Mesendoderm (in vitro differentiated cells): ENCODE results near the gene GVQW3.
"Not testable (repeated sequence)": the region's sequence is repeated elsewhere in the genome, so short reads cannot be mapped to it uniquely, and the experiment has no call there.

Source experiments
- DNase-seq: peaks from one replicate; pipeline ENCODE4 v3.0.0; 2013
- H2AK5ac ChIP-seq: 2 replicates; pipeline ENCODE4 v1.6.1; 2013; ENCODE audit warnings: low read length, inconsistent platforms
- H2BK120ac ChIP-seq: 2 replicates; pipeline ENCODE4 v1.6.1; 2013; ENCODE audit warnings: low read depth, mild to moderate bottlenecking, low read length, moderate library complexity, mixed read lengths
- H2BK15ac ChIP-seq: replicated peaks from 2 replicates; pipeline ENCODE4 v1.6.1; 2013; ENCODE audit warnings: low read depth, mild to moderate bottlenecking, moderate library complexity
- H2BK5ac ChIP-seq: 2 replicates; pipeline ENCODE4 v1.6.1; 2013; ENCODE audit warnings: low read length, inconsistent platforms
- H3K18ac ChIP-seq: 2 replicates; pipeline ENCODE4 v1.6.1; 2013; ENCODE audit warnings: mild to moderate bottlenecking, low read length, mixed read lengths
- H3K23ac ChIP-seq: one replicate; pipeline ENCODE4 v1.6.1; 2013; ENCODE audit warnings: low read length
- H3K27ac ChIP-seq: 2 replicates; pipeline ENCODE4 v1.5.1; 2013; ENCODE audit warnings: low read depth, mild to moderate bottlenecking, inconsistent platforms, low read length, moderate library complexity
- H3K27me3 ChIP-seq: 2 replicates; pipeline ENCODE4 v1.6.1; 2013; ENCODE audit warnings: low read length, control low read depth, mild to moderate bottlenecking, inconsistent platforms; ENCODE audit not compliant: insufficient read depth, poor library complexity
- H3K36me3 ChIP-seq: 2 replicates; pipeline ENCODE4 v1.6.1; 2013; ENCODE audit warnings: low read length, inconsistent platforms; ENCODE audit not compliant: control insufficient read depth, insufficient read depth
- H3K4ac ChIP-seq: one replicate; pipeline ENCODE4 v1.6.1; 2013; ENCODE audit warnings: low read depth, mild to moderate bottlenecking, low read length, moderate library complexity
- H3K4me1 ChIP-seq: 2 replicates; pipeline ENCODE4 v1.6.1; 2013; ENCODE audit warnings: low read depth, low read length, inconsistent platforms; ENCODE audit not compliant: control insufficient read depth
- H3K4me2 ChIP-seq: 2 replicates; pipeline ENCODE4 v1.6.1; 2013; ENCODE audit warnings: low read length
- H3K4me3 ChIP-seq: 2 replicates; pipeline ENCODE4 v1.5.1; 2013; ENCODE audit warnings: mild to moderate bottlenecking, low read length
- H3K56ac ChIP-seq: one replicate; pipeline ENCODE4 v1.6.1; 2013; ENCODE audit warnings: low read length
- H3K79me1 ChIP-seq: 2 replicates; pipeline ENCODE4 v1.6.1; 2013; ENCODE audit warnings: low read length, inconsistent platforms
- H3K79me2 ChIP-seq: 2 replicates; pipeline ENCODE4 v1.6.1; 2013; ENCODE audit warnings: mild to moderate bottlenecking, low read length; ENCODE audit not compliant: control insufficient read depth, insufficient read depth
- H3K9ac ChIP-seq: 2 replicates; pipeline ENCODE4 v1.6.1; 2013; ENCODE audit warnings: low read length, inconsistent platforms
- H4K5ac ChIP-seq: one replicate; pipeline ENCODE4 v1.6.1; 2013; ENCODE audit warnings: low read length
- H4K8ac ChIP-seq: one replicate; pipeline ENCODE4 v1.6.1; 2013; ENCODE audit warnings: low read depth, mild to moderate bottlenecking, control low read depth, low read length, moderate library complexity
- WGBS: extraction: QIAGEN DNeasy Blood & Tissue Kit; methylation state at CpG from one replicate; pipeline ENCODE4 v1.1.7; 2013; ENCODE audit warnings: low lambda C conversion rate, missing lambda C conversion rate; ENCODE audit not compliant: insufficient coverage; ENCODE audit errors: extremely low coverage; 5-methylcytosine and 5-hydroxymethylcytosine counted together

The GVQW3 gene

DNA sequence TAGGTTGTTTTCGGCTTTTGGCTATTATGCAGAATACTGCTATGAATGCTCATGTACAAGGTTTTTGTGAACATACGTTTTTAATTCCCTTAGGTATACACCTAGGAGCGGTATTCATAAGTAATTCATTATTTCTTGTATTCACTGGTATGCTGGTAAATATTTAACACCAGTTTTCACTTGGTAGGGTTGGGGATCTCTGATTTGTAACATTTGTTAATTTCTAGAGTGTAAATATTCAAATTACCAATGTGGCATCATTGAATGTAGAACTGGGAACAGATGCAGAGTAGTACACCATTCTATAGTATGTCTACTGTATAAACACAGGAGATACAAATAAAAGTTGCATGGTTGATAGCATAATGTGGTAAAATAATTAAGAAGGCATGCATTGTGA, 16.3 kb downstream of the GVQW3 start:
- Histone ChIP-seq H2BK120ac (no peak overlapping the region), H4K5ac (no peak overlapping the region), H3K4ac (no peak overlapping the region), H3K4me3 (no peak overlapping the region), H3K79me1 (no peaks in the 10 kb centered on the region), H3K9ac (no peak overlapping the region), H3K18ac (no peak overlapping the region), H3K23ac (no peak overlapping the region), H3K36me3 (no peaks in the 10 kb centered on the region), H3K4me2 (no peak overlapping the region), H3K79me2 (no peaks in the 10 kb centered on the region), H2AK5ac (no peak overlapping the region), H3K27ac (no peak overlapping the region), H2BK15ac (no peak overlapping the region), H2BK5ac (no peak overlapping the region), H4K8ac (no peak overlapping the region), H3K27me3 (no peaks in the 10 kb centered on the region), H3K56ac (no peak overlapping the region), H3K4me1 (no peaks in the 10 kb centered on the region)
- no CpG with 5 or more reads among the region's 3 CpGs for WGBS
- DNase-seq = no peak

DNA sequence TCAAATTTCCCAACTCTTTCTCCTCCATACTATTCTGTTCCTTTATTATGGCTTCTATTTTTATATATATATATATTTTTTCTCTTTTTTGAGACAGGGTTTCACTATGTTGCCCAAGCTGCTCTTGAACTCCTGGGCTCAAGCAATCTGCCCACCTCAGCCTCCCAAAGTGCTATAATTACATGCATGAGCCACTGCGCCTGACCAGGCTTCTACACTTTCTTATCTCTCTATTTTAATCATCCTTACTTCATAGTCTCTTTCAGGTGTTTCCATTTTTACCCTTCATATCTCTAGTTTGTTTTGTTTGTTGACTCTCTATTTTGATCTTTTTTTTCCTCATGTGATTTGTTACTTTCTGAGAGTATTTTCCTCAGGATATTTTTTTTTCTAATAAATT, 19.8 kb downstream of the GVQW3 start:
- Histone ChIP-seq H4K8ac (no peak overlapping the region), H3K79me2 (no peaks in the 10 kb centered on the region), H2AK5ac (no peak overlapping the region), H3K4me1 (no peaks in the 10 kb centered on the region), H3K9ac (no peak overlapping the region), H3K27me3 (no peaks in the 10 kb centered on the region), H3K79me1 (no peaks in the 10 kb centered on the region), H3K23ac (no peak overlapping the region), H3K18ac (no peak overlapping the region), H2BK15ac (no peak overlapping the region), H4K5ac (no peak overlapping the region), H3K56ac (no peak overlapping the region), H3K36me3 (no peaks in the 10 kb centered on the region), H2BK5ac (no peak overlapping the region), H3K27ac (no peak overlapping the region), H3K4me3 (no peak overlapping the region), H3K4me2 (no peak overlapping the region), H2BK120ac (no peak overlapping the region), H3K4ac (no peak overlapping the region)
- DNase-seq = no peak
- no CpG with 5 or more reads among the region's 1 CpG for WGBS

DNA sequence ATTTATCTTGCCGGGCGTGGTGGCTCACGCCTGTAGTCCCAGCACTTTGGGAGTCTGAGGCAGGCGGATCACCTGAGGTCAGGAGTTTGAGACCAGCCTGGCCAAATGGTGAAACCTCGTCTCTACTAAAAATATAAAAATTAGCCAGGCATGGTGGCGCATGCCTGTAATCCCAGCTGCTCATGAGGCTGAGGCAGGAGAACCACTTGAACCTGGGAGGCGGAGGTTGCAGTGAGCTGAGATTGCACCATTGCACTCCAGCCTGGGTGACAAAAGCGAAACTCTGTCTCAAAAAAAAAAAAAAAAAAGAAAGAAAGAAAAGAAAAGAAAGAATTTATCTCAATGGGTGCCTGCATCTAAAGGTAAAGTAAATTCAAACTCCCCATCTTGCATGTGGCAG, 20.4 kb downstream of the GVQW3 start:
- not testable (repeated sequence) for H2BK15ac ChIP-seq, H3K79me1 ChIP-seq, H4K8ac ChIP-seq, H3K4me2 ChIP-seq, H3K4me1 ChIP-seq, H3K4ac ChIP-seq, H3K9ac ChIP-seq, H2AK5ac ChIP-seq, H3K56ac ChIP-seq, H3K4me3 ChIP-seq, H3K23ac ChIP-seq, H3K27ac ChIP-seq, H4K5ac ChIP-seq, H2BK5ac ChIP-seq, H3K36me3 ChIP-seq, H3K18ac ChIP-seq, H3K27me3 ChIP-seq, DNase-seq, H3K79me2 ChIP-seq, H2BK120ac ChIP-seq
- no CpG with 5 or more reads among the region's 8 CpGs for WGBS

DNA sequence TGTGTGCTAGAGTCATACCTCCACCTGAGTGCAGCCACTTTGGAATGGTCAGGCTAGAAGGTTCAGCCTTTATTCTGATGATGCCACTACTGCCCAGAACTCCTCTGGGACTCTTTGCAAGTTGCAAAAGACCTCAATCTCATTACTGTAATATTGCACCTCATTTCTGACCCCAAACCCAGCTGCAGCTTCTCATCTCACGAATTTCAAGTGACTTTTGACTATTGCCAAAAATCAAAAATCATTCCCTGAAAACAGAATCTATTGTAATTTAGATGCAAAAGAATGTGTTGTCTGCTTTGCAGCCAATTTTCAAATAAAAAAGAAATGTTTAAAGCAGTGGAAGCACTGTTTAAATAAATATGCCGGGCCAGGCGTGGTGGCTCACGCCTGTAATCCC, 25.2 kb downstream of the GVQW3 start:
- Histone ChIP-seq H2AK5ac (no peak overlapping the region), H3K4ac (no peak overlapping the region), H2BK5ac (no peak overlapping the region), H3K4me2 (no peak overlapping the region), H3K27me3 (no peaks in the 10 kb centered on the region), H4K8ac (no peak overlapping the region), H3K79me2 (no peaks in the 10 kb centered on the region), H4K5ac (no peak overlapping the region), H3K23ac (no peak overlapping the region), H3K27ac (no peak overlapping the region), H3K18ac (no peak overlapping the region), H2BK120ac (no peak overlapping the region), H2BK15ac (no peak overlapping the region), H3K4me3 (no peak overlapping the region), H3K36me3 (no peaks in the 10 kb centered on the region), H3K56ac (no peak overlapping the region), H3K4me1 (peaks cover 4% of the 10 kb centered on the region), H3K9ac (no peak overlapping the region), H3K79me1 (no peaks in the 10 kb centered on the region)
- no peak for DNase-seq
- WGBS = no CpG with 5 or more reads among the region's 4 CpGs

GRCh38 chr11:76408171-76408965, 27.2 kb downstream of the GVQW3 start:
- Histone ChIP-seq H3K4me3 (no peak overlapping the region), H3K27me3 (no peaks in the 10 kb centered on the region), H3K23ac (no peak overlapping the region), H3K4me2 (no peak overlapping the region), H3K9ac (no peak overlapping the region), H3K79me2 (no peaks in the 10 kb centered on the region), H3K4me1 (peaks cover 4% of the 10 kb centered on the region), H3K36me3 (no peaks in the 10 kb centered on the region), H3K79me1 (no peaks in the 10 kb centered on the region), H2BK15ac (no peak overlapping the region), H4K5ac (no peak overlapping the region), H3K4ac (no peak overlapping the region), H3K27ac (no peak overlapping the region), H2BK120ac (no peak overlapping the region), H3K56ac (peak overlapping the region; percentile 6), H3K18ac (no peak overlapping the region), H2AK5ac (no peak overlapping the region), H2BK5ac (no peak overlapping the region), H4K8ac (no peak overlapping the region)
- WGBS = no CpG with 5 or more reads among the region's 7 CpGs
- peak; percentile 57 for DNase-seq

DNA sequence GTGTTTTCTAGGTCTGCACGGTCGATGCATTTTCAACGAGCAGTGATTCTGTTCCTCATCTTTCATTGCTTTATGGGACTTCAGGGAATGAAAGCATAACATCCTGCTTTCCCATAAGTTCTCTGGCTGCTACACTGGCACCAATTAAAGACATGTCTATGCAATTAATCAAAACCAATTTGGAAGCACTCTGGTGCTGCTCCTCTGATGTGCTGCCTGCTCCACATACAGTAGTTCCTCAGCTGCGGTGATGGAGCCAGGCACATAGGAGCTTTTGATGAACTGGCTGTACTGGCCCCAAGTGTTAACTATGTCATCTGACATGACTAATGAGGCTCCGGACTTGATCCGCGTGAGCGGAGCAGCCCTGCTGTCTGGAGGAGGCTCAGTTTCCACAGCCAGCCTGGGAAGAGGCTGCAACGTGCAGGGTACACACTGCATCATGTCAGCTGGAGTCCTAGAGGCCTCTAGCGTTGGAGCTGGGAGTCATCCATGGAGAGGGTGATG, 29.8 kb downstream of the GVQW3 start:
- Histone ChIP-seq H2BK15ac (no peak overlapping the region), H3K79me2 (no peaks in the 10 kb centered on the region), H2BK120ac (no peak overlapping the region), H3K56ac (no peak overlapping the region), H3K18ac (no peak overlapping the region), H2AK5ac (no peak overlapping the region), H3K4ac (no peak overlapping the region), H4K5ac (no peak overlapping the region), H3K27me3 (no peaks in the 10 kb centered on the region), H2BK5ac (no peak overlapping the region), H3K27ac (no peak overlapping the region), H3K4me1 (peaks cover 4% of the 10 kb centered on the region), H3K79me1 (no peaks in the 10 kb centered on the region), H4K8ac (no peak overlapping the region), H3K4me3 (no peak overlapping the region), H3K23ac (no peak overlapping the region), H3K9ac (no peak overlapping the region), H3K36me3 (no peaks in the 10 kb centered on the region), H3K4me2 (no peak overlapping the region)
- DNase-seq = no peak
- WGBS = no CpG with 5 or more reads among the region's 10 CpGs
